ENCODE results near the gene NAXD. TPM values are rescaled to one million over a fixed set of nuclear protein-coding genes. Genes with fewer than 3 reads are reported as not detected.

The NAXD gene
- total and polyA plus RNA-seq, 2 experiments from 2014 or later: 16.9 to 18.5 TPM

- TF ChIP-seq, protein P1, sequence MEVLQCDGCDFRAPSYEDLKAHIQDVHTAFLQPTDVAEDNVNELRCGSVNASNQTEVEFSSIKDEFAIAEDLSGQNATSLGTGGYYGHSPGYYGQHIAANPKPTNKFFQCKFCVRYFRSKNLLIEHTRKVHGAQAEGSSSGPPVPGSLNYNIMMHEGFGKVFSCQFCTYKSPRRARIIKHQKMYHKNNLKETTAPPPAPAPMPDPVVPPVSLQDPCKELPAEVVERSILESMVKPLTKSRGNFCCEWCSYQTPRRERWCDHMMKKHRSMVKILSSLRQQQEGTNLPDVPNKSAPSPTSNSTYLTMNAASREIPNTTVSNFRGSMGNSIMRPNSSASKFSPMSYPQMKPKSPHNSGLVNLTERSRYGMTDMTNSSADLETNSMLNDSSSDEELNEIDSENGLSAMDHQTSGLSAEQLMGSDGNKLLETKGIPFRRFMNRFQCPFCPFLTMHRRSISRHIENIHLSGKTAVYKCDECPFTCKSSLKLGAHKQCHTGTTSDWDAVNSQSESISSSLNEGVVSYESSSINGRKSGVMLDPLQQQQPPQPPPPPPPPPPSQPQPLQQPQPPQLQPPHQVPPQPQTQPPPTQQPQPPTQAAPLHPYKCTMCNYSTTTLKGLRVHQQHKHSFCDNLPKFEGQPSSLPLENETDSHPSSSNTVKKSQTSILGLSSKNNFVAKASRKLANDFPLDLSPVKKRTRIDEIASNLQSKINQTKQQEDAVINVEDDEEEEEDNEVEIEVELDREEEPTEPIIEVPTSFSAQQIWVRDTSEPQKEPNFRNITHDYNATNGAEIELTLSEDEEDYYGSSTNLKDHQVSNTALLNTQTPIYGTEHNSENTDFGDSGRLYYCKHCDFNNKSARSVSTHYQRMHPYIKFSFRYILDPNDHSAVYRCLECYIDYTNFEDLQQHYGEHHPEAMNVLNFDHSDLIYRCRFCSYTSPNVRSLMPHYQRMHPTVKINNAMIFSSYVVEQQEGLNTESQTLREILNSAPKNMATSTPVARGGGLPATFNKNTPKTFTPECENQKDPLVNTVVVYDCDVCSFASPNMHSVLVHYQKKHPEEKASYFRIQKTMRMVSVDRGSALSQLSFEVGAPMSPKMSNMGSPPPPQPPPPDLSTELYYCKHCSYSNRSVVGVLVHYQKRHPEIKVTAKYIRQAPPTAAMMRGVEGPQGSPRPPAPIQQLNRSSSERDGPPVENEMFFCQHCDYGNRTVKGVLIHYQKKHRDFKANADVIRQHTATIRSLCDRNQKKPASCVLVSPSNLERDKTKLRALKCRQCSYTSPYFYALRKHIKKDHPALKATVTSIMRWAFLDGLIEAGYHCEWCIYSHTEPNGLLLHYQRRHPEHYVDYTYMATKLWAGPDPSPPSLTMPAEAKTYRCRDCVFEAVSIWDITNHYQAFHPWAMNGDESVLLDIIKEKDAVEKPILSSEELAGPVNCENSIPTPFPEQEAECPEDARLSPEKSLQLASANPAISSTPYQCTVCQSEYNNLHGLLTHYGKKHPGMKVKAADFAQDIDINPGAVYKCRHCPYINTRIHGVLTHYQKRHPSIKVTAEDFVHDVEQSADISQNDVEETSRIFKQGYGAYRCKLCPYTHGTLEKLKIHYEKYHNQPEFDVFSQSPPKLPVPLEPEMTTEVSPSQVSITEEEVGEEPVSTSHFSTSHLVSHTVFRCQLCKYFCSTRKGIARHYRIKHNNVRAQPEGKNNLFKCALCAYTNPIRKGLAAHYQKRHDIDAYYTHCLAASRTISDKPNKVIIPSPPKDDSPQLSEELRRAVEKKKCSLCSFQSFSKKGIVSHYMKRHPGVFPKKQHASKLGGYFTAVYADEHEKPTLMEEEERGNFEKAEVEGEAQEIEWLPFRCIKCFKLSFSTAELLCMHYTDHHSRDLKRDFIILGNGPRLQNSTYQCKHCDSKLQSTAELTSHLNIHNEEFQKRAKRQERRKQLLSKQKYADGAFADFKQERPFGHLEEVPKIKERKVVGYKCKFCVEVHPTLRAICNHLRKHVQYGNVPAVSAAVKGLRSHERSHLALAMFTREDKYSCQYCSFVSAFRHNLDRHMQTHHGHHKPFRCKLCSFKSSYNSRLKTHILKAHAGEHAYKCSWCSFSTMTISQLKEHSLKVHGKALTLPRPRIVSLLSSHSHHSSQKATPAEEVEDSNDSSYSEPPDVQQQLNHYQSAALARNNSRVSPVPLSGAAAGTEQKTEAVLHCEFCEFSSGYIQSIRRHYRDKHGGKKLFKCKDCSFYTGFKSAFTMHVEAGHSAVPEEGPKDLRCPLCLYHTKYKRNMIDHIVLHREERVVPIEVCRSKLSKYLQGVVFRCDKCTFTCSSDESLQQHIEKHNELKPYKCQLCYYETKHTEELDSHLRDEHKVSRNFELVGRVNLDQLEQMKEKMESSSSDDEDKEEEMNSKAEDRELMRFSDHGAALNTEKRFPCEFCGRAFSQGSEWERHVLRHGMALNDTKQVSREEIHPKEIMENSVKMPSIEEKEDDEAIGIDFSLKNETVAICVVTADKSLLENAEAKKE (CRISPR knock-in tag; IDR thresholded peaks at IDR 0.05): no peak
Measured at GRCh38 chr13:110626521-110626920, 11.2 kb downstream of the NAXD start (continued).

DNA sequence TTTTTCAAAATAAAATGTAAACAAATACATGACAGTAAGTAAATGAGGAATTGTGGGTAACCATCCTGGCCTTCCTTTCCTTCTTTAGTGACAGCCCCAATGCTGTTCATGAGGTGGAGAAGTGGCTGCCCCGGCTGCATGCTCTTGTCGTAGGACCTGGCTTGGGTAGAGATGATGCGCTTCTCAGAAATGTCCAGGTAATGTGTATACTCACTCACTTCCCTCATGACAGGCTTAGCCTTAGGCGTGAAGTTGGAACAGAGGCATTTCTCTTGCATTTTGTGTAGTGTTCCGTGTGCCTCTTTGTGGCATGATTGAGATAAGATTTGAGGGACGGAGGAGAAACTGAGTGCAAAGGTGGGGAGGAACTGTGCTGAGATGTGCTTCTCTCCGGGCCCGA lies 12.0 kb downstream of the NAXD start:
- H3K27me3 ChIP-seq (ENCODE audit: insufficient read depth): no peaks in the 10 kb centered on the region
- TF ChIP-seq ZNF114 (CRISPR knock-in tag; IDR thresholded peaks at IDR 0.05) (no peak), ETS1 (IDR thresholded peaks at IDR 0.05) (no peak), EZH2 (IDR thresholded peaks at IDR 0.05; ENCODE audit: low read depth, unreplicated experiment) (no peak), CREB1 (CRISPR knock-in tag; IDR thresholded peaks at IDR 0.05; ENCODE audit: low read depth) (no peak), POLR2AphosphoS5 (IDR thresholded peaks at IDR 0.05; ENCODE audit: low read depth) (no peak), NANOG (IDR thresholded peaks at IDR 0.05; ENCODE audit: borderline replicate concordance) (no peak)
- TF ChIP-seq, protein P1 (CRISPR knock-in tag; IDR thresholded peaks at IDR 0.05): no peak

More for the DNA sequence above, 12.0 kb downstream of the NAXD start:
- Histone ChIP-seq H3K79me2 (replicated peaks; ENCODE audit: insufficient read depth) (peaks cover 93% of the 10 kb centered on the region), H3K36me3 (ENCODE audit: insufficient read depth) (no peaks in the 10 kb centered on the region), H3F3A (replicated peaks; ENCODE audit: low read depth) (no peaks in the 10 kb centered on the region), H3K4me1 (ENCODE audit: insufficient read depth) (no peaks in the 10 kb centered on the region), H3K9me2 (ENCODE audit: insufficient read depth) (no peaks in the 10 kb centered on the region), H3K27ac (ENCODE audit: low read depth) (no peak overlapping the region), H3K4me2 (no peak overlapping the region), H3K4me3 (no peak overlapping the region), H4K20me1 (replicated peaks; ENCODE audit: insufficient read depth) (peaks cover 32% of the 10 kb centered on the region), H2AFZ (no peak overlapping the region)
- H3K4me1 Mint-ChIP-seq: peaks cover 9% of the 10 kb centered on the region; the same call in 2 of the 3 replicates
- H3K27ac Mint-ChIP-seq: 0 out of 2 replicates have a peak overlapping the region, but pooled peaks have one; percentile 16
- DNase-seq (ENCODE audit: low spot score) (no peak), ATAC-seq (no peak)
- H3K4me3 Mint-ChIP-seq: no peak overlapping the region
- H3K27me3 Mint-ChIP-seq (ENCODE audit: insufficient read depth, low read depth, poor library complexity): peaks cover 5% of the 10 kb centered on the region
- H3K9me3 Mint-ChIP-seq: peaks cover 4% of the 10 kb centered on the region; the same call in 1 of the 3 replicates
- peaks cover 55% of the 10 kb centered on the region for H3K36me3 Mint-ChIP-seq (ENCODE audit: low read depth)

Measured in GM23338 (cell line).